Neural crest cell (in vitro differentiated cells): ENCODE data around the gene AKR7A2. TPM values are rescaled to one million over a fixed set of nuclear protein-coding genes. Genes with fewer than 3 reads are reported as not detected.
"Not testable (repeated sequence)": the region's sequence is repeated elsewhere in the genome, so short reads cannot be mapped to it uniquely, and the experiment has no call there.

Experiments used
- DNase-seq: peaks from one replicate; pipeline ENCODE4 v3.0.0; 2021; ENCODE audit warnings: low read depth, mixed read lengths, low spot score
- H3K27ac Mint-ChIP-seq: one replicate; pipeline ENCODE4 v1.8.0; 2021; ENCODE audit warnings: mild to moderate bottlenecking, mixed read lengths; ENCODE audit not compliant: unreplicated experiment
- H3K27me3 Mint-ChIP-seq: 2 replicates; pipeline ENCODE4 v1.8.0; 2021; ENCODE audit warnings: low read depth, mild to moderate bottlenecking, mixed read lengths
- H3K36me3 Mint-ChIP-seq: 2 replicates; pipeline ENCODE4 v1.8.0; 2021; ENCODE audit warnings: low read depth, mild to moderate bottlenecking, mixed read lengths
- H3K4me1 Mint-ChIP-seq: 2 replicates; pipeline ENCODE4 v1.8.0; 2021; ENCODE audit warnings: mixed read lengths
- H3K4me3 Mint-ChIP-seq: one replicate; pipeline ENCODE4 v1.8.0; 2021; ENCODE audit warnings: mild to moderate bottlenecking, mixed read lengths
- H3K9me3 Mint-ChIP-seq: 2 replicates; pipeline ENCODE4 v1.8.0; 2021; ENCODE audit warnings: mixed read lengths
- total RNA-seq: library from RNA; stranded (reverse); gene quantifications from 2 replicates; pipeline ENCODE4 v1.2.1, GENCODE V29; 2021
- TF ChIP-seq, protein P1 (sequence below): fragments of 200-600 bp; sonication (generic); conservative IDR thresholded peaks from 2 replicates; pipeline ENCODE4 v1.5.0; 2021; ENCODE audit warnings: antibody characterized with exemption, mild to moderate bottlenecking

AKR7A2 gene
- total RNA-seq, 1 donor from 2014 or later: 75.7 TPM

DNA sequence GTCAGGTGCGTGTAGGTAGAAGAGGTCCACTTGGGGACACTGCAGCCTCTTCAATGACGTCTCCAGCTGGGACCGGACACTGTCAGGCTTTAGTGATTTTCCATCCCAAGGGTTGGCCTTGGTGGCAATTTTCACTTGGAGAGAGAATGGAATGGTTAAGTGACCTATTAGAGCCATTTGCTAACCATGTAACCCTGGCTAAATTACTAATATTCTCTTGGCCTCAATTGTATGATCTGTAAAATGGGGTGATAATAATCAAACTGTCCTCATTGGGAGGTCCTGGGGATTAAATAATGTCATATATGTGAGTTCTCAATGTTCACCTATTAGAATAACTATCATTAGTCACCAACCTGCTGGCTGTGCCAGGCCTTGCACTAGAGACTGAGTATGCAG, 3.4 kb downstream of the AKR7A2 start:
- Mint-ChIP-seq H3K4me1 (peaks cover 32% of the 10 kb centered on the region), H3K36me3 (peaks cover 12% of the 10 kb centered on the region), H3K4me3 (peak overlapping the region; percentile 78), H3K27me3 (no peaks in the 10 kb centered on the region), H3K9me3 (no peaks in the 10 kb centered on the region), H3K27ac (no peak overlapping the region)
- DNase-seq: no peak
- TF ChIP-seq, protein P1, sequence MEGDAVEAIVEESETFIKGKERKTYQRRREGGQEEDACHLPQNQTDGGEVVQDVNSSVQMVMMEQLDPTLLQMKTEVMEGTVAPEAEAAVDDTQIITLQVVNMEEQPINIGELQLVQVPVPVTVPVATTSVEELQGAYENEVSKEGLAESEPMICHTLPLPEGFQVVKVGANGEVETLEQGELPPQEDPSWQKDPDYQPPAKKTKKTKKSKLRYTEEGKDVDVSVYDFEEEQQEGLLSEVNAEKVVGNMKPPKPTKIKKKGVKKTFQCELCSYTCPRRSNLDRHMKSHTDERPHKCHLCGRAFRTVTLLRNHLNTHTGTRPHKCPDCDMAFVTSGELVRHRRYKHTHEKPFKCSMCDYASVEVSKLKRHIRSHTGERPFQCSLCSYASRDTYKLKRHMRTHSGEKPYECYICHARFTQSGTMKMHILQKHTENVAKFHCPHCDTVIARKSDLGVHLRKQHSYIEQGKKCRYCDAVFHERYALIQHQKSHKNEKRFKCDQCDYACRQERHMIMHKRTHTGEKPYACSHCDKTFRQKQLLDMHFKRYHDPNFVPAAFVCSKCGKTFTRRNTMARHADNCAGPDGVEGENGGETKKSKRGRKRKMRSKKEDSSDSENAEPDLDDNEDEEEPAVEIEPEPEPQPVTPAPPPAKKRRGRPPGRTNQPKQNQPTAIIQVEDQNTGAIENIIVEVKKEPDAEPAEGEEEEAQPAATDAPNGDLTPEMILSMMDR: no peak

DNA sequence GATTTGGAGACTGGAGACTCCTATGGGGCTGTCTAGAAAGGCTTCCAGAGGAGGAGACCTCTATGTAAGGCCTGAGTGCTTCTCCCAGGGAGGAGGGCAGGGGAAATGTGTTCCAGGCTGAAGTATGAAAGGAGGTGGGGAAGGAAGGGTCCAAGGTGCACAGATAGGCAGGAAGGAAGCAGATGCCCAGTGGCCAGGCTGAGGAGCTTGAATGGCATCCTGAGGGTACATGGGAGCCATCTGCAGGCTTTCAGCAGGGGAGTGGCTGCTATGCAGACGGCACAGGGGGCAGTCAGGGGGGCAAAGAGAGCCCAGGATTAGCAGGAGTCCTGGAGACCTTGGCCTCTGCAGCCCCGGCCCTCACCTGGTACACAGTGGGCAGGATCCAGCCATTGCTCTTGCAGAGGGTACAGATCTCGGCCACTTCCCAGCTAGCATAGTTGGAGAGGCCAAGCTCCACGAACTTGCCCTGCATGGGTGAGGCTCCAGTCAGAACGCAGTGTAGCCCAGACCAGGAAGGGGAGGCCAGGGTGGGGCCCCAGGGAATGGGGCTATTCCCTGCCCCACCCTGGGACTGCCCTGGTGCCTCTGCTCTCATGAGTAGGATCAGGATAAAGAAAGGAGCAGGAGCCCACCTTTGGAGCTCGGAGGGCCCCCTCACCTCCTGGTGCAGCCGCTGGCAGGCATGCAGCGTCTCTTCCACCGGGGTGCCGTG, 4.0 kb downstream of the AKR7A2 start:
- DNase-seq: no peak
- Mint-ChIP-seq H3K9me3 (no peaks in the 10 kb centered on the region), H3K36me3 (peaks cover 16% of the 10 kb centered on the region), H3K4me1 (peaks cover 27% of the 10 kb centered on the region), H3K27ac (no peak overlapping the region), H3K4me3 (peak overlapping the region; percentile 78), H3K27me3 (no peaks in the 10 kb centered on the region)
- TF ChIP-seq, protein P1: no peak

DNA sequence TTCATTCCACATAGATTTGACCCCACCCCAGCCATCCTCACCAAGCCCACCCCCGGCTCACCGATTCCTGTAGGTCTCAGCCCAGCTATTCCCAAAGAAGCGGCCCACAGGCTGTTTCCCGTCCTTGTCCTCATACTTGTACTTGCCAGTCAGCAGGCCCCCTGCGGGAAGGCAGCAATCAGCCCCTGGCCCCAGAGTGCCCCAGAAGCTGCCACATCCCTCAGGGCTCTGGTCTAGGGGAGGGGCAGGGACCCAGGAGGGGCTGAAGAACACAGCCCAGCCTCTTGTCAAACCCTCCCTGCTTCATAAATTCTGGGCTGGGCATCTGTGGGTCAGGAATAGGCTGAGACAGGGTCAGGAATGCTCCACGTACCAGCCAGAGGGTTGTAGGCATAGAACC, 5.0 kb downstream of the AKR7A2 start:
- no peak for DNase-seq
- H3K27me3 Mint-ChIP-seq: no peaks in the 10 kb centered on the region
- no peaks in the 10 kb centered on the region for H3K9me3 Mint-ChIP-seq
- TF ChIP-seq, protein P1: no peak
- H3K4me3 Mint-ChIP-seq: no peak overlapping the region
- peaks cover 19% of the 10 kb centered on the region for H3K36me3 Mint-ChIP-seq
- H3K27ac Mint-ChIP-seq: no peak overlapping the region
- peaks cover 24% of the 10 kb centered on the region for H3K4me1 Mint-ChIP-seq

DNA sequence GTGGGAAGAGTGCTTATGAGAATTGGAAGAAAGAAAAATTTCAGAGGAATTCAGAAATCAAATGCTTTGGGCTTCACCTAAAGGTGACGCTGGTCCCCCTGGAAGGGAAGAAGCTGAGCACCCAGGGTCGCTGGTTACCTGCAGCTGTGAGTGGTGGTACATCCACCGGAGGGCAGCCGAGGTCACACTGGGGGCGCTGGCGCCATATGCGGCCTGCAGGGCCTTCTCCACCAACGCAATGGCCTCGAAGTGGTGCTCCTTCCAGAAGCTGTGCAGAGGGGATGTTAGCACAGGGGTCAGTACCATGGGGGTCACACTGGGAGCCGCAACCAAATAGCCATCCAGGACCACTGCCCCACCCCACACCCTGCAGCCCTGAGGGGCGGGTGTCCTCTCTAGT, 6.1 kb downstream of the AKR7A2 start:
- Mint-ChIP-seq H3K9me3 (no peaks in the 10 kb centered on the region), H3K27ac (no peak overlapping the region), H3K27me3 (no peaks in the 10 kb centered on the region), H3K4me3 (no peak overlapping the region), H3K36me3 (peaks cover 17% of the 10 kb centered on the region), H3K4me1 (peaks cover 19% of the 10 kb centered on the region)
- DNase-seq: no peak
- TF ChIP-seq, protein P1: no peak

DNA sequence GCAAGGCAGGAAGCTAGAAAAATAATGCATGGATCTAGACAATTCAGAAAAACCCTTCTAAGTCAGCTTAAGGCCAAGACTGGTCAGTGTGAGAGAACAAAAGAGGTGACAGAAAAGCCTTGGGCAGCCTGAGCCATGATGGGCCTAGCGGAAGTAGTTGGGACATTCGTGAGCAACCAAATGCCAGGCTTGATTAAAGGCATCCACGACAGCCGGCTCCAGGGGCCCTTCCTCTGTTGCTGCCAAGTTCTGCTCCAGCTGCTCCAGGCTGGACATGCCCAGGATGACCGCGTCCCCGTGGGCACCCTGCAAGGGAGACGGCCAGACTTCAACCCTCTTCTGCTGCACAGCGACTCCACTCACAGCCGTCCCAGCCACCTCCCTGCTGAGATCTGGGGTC, 7.9 kb downstream of the AKR7A2 start:
- H3K36me3 Mint-ChIP-seq: peaks cover 24% of the 10 kb centered on the region
- H3K27me3 Mint-ChIP-seq, H3K4me3 Mint-ChIP-seq, H3K9me3 Mint-ChIP-seq, H3K4me1 Mint-ChIP-seq, DNase-seq, H3K27ac Mint-ChIP-seq: not testable (repeated sequence)

DNA sequence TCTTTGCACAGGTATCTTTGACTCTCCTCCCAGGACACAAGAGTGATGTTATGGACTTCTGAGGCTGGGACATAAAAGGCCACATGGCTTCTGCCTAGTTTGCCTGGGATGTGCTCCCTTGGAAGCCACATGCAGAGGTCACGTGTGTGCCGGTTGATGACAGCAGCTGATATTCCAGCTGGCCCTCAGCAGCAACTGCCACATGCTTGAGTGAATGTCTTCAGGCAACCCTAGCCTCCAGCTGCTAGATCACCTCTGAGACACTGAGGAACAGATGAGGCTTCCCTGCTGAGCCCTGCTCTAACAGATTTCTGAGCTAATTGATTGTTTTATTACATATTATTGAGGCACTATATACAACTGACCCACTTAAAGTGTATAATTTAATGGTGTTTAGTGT, 11.7 kb downstream of the AKR7A2 start:
- Mint-ChIP-seq H3K27me3 (no peaks in the 10 kb centered on the region), H3K9me3 (peaks cover 11% of the 10 kb centered on the region), H3K4me1 (no peaks in the 10 kb centered on the region), H3K4me3 (no peak overlapping the region), H3K36me3 (peaks cover 48% of the 10 kb centered on the region), H3K27ac (no peak overlapping the region)
- no peak for DNase-seq
- TF ChIP-seq, protein P1: no peak
